ENCODE measurements around the gene NDUFAB1.

DNA sequence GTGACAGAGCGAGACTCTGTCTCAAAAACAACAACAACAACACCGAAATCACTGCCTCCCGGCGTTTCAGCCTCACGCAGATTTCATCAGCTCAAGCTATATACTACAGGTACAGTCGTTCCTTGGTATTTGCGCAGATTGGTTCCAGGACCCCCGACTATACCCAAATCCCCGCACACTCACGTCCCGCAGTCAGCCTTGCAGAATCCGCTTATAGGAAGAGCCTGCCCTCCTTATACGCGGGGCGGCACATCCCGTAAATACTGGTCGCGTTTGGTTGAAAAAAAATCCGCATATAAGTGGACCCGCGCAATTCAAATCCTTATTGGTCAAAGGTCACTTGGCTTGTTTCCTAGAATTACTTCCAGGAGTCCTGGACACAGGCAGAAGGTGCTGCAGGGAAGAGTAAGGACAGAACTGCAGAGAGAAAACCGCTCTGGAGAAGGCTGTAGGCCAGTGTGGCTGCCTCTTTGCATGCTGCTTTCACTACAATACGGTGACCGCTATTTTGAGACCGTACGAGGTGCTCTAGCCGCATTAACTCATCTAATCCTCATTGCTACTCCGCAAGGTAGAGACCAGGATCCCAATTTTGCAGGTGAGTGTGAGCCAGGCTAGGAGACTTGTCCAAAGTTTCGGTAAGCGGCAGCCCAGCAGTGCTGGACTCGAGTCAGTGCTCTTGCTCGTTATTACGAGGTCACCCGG, 718 bp downstream of the NDUFAB1 start:
- TF ChIP-seq, protein P1, sequence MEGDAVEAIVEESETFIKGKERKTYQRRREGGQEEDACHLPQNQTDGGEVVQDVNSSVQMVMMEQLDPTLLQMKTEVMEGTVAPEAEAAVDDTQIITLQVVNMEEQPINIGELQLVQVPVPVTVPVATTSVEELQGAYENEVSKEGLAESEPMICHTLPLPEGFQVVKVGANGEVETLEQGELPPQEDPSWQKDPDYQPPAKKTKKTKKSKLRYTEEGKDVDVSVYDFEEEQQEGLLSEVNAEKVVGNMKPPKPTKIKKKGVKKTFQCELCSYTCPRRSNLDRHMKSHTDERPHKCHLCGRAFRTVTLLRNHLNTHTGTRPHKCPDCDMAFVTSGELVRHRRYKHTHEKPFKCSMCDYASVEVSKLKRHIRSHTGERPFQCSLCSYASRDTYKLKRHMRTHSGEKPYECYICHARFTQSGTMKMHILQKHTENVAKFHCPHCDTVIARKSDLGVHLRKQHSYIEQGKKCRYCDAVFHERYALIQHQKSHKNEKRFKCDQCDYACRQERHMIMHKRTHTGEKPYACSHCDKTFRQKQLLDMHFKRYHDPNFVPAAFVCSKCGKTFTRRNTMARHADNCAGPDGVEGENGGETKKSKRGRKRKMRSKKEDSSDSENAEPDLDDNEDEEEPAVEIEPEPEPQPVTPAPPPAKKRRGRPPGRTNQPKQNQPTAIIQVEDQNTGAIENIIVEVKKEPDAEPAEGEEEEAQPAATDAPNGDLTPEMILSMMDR (IDR thresholded peaks at IDR 0.05; ENCODE audit: poor library complexity): no peak
- no peak for TF ChIP-seq EZH2phosphoT487 (IDR thresholded peaks at IDR 0.05; ENCODE audit: low read depth, severe bottlenecking, unreplicated experiment)
- no peak for TF ChIP-seq EZH2 (IDR thresholded peaks at IDR 0.05; ENCODE audit: borderline replicate concordance)

Measured in hepatocyte (in vitro differentiated cells).